Brain microvascular endothelial cell (primary cell): ENCODE results near the gene GLIPR1.

Experiments
- DNase-seq: peaks from one replicate; pipeline ENCODE4 v3.0.0-alpha.2; 2020
- H3K27ac ChIP-seq: fragments of 250-450 bp; sonication (Bioruptor Pico); 2 replicates; pipeline ENCODE4 v1.5.1; 2020; ENCODE audit warnings: mild to moderate bottlenecking, moderate library complexity
- H3K27me3 ChIP-seq: fragments of 250-450 bp; sonication (Bioruptor Pico); replicated peaks from 2 replicates; pipeline ENCODE4 v1.5.1; 2020; ENCODE audit warnings: mild to moderate bottlenecking
- H3K36me3 ChIP-seq: fragments of 250-450 bp; sonication (Bioruptor Pico); replicated peaks from 2 replicates; pipeline ENCODE4 v1.5.1; 2020; ENCODE audit warnings: mild to moderate bottlenecking
- H3K4me3 ChIP-seq: 2 replicates; pipeline ENCODE4 v1.5.1; 2011; ENCODE audit warnings: low read depth, mild to moderate bottlenecking, control low read depth, low read length, moderate library complexity
- in situ Hi-C: cut with HindIII; loops from 2 replicates; pipeline ENCODE4 v1.10.0; 2017; ENCODE audit warnings: low sequenced_read_pairs, low pct_ligation_motif_present
- TF ChIP-seq, protein P1 (sequence below): IDR thresholded peaks from 2 replicates; pipeline ENCODE4 v1.5.1; 2011; ENCODE audit warnings: low read depth, mild to moderate bottlenecking, moderate library complexity, low read length, control low read depth, inconsistent platforms; ENCODE audit errors: missing control alignments

The GLIPR1 gene

GRCh38 chr12:75550401-75551240 lies 70.1 kb downstream of the GLIPR1 start:
- Histone ChIP-seq H3K27ac (no peak overlapping the region), H3K36me3 (no peaks in the 10 kb centered on the region), H3K4me3 (no peak overlapping the region), H3K27me3 (no peaks in the 10 kb centered on the region)
- DNase-seq = no peak
- TF ChIP-seq, protein P1, sequence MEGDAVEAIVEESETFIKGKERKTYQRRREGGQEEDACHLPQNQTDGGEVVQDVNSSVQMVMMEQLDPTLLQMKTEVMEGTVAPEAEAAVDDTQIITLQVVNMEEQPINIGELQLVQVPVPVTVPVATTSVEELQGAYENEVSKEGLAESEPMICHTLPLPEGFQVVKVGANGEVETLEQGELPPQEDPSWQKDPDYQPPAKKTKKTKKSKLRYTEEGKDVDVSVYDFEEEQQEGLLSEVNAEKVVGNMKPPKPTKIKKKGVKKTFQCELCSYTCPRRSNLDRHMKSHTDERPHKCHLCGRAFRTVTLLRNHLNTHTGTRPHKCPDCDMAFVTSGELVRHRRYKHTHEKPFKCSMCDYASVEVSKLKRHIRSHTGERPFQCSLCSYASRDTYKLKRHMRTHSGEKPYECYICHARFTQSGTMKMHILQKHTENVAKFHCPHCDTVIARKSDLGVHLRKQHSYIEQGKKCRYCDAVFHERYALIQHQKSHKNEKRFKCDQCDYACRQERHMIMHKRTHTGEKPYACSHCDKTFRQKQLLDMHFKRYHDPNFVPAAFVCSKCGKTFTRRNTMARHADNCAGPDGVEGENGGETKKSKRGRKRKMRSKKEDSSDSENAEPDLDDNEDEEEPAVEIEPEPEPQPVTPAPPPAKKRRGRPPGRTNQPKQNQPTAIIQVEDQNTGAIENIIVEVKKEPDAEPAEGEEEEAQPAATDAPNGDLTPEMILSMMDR = no peak
- in situ Hi-C loops = no loop called here

- H3K27me3 ChIP-seq = no peaks in the 10 kb centered on the region
- no peaks in the 10 kb centered on the region for H3K36me3 ChIP-seq
- H3K4me3 ChIP-seq = no peak overlapping the region
- in situ Hi-C loops = no loop called here
- TF ChIP-seq, protein P1 = no peak
- no peak for DNase-seq
- no peak overlapping the region for H3K27ac ChIP-seq
These were observed 70.9 kb downstream of the GLIPR1 start for GRCh38 chr12:75551477-75551876.

DNA sequence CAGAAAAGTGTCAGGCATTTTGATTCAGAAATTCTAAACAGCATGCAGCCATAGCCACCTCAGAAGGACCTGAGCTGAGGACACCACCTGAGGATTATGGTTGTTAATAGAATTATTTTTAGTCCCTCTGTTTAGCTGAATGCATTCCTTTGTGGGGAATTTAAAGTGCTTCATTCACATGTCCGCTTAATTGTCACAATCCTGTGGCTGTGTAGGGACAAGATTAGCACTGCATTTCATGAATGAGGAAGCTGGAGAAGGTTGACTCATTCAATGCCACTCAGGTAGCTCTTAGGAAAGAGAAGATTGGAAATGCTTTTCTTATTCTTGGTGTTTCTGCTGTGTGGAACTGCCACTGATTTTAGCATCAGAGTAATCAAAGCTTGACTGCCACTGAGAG lies 72.8 kb downstream of the GLIPR1 start:
- Histone ChIP-seq H3K27ac (no peak overlapping the region), H3K36me3 (no peaks in the 10 kb centered on the region), H3K4me3 (no peak overlapping the region), H3K27me3 (no peaks in the 10 kb centered on the region)
- DNase-seq = no peak
- TF ChIP-seq, protein P1 = no peak
- in situ Hi-C loops = no loop called here
